WTC11 (cell line): ENCODE results near the gene MAGEA9B. TPM values are rescaled to one million over a fixed set of nuclear protein-coding genes. Genes with fewer than 3 reads are reported as not detected.
"Not testable (repeated sequence)": the region's sequence is repeated elsewhere in the genome, so short reads cannot be mapped to it uniquely, and the experiment has no call there.

ENCODE experiments used
- ATAC-seq: fragments of 200-7000 bp; cut with Tn5 transposase; 2 replicates; pipeline ENCODE4 v1.10.0; 2021; ENCODE audit warnings: mild to moderate bottlenecking, moderate library complexity
- CTCF ChIA-PET: fragments of 300-600 bp; sonication (Branson Sonifier 250); formaldehyde crosslinking; loops from one replicate; lab custom pipeline; 2021; ENCODE audit warnings: antibody characterized with exemption; lab: Charles Lee
- POLR2A ChIA-PET: fragments of 350-600 bp; sonication (Branson Sonifier 250); formaldehyde crosslinking; loops from one replicate; lab custom pipeline; 2021; ENCODE audit warnings: antibody characterized with exemption; lab: Charles Lee
- DNase-seq: peaks from one replicate; pipeline ENCODE4 v3.0.0; 2021; ENCODE audit warnings: low spot score
- H3K27ac Mint-ChIP-seq: 2 replicates; pipeline ENCODE4 v1.8.0; 2021; ENCODE audit warnings: mixed read lengths
- H3K27me3 Mint-ChIP-seq: 2 replicates; pipeline ENCODE4 v1.8.0; 2021; ENCODE audit warnings: low read depth, mild to moderate bottlenecking, moderate library complexity, mixed read lengths
- H3K36me3 Mint-ChIP-seq: 2 replicates; pipeline ENCODE4 v1.8.0; 2021; ENCODE audit warnings: mixed read lengths
- H3K4me1 Mint-ChIP-seq: 2 replicates; pipeline ENCODE4 v1.8.0; 2022; ENCODE audit warnings: mixed read lengths
- H3K4me3 Mint-ChIP-seq: 2 replicates; pipeline ENCODE4 v1.8.0; 2021; ENCODE audit warnings: mild to moderate bottlenecking, moderate library complexity, mixed read lengths
- H3K9me3 Mint-ChIP-seq: 2 replicates; pipeline ENCODE4 v1.8.0; 2021; ENCODE audit warnings: mixed read lengths
- NFATC4 ChIP-seq: fragments of 250-450 bp; sonication (Bioruptor Pico); IDR thresholded peaks from 2 replicates; pipeline ENCODE4 v1.9.0; 2021; ENCODE audit warnings: mild to moderate bottlenecking
- SP1 ChIP-seq: sonication (generic); formaldehyde crosslinking; conservative IDR thresholded peaks from 2 replicates; pipeline ENCODE4 v1.8.1; 2022; ENCODE audit warnings: missing genetic modification reagents
- total RNA-seq: library from RNA; stranded (reverse); gene quantifications from 3 replicates; pipeline ENCODE4 v1.2.3, GENCODE V29; 2021
- TF ChIP-seq, protein P1 (sequence below): fragments of 250-450 bp; sonication (Bioruptor Pico); IDR thresholded peaks from 2 replicates; pipeline ENCODE4 v2.1.2; 2022; ENCODE audit warnings: mild to moderate bottlenecking, moderate library complexity
- TF ChIP-seq, protein P2 (sequence below): fragments of 250-450 bp; sonication (Bioruptor Pico); IDR thresholded peaks from 2 replicates; pipeline ENCODE4 v1.9.0; 2021; ENCODE audit warnings: mild to moderate bottlenecking
- TF ChIP-seq, protein P3 (sequence below): sonication (generic); formaldehyde crosslinking; IDR thresholded peaks from 2 replicates; pipeline ENCODE4 v1.8.1; 2022; ENCODE audit warnings: low read depth, mild to moderate bottlenecking, moderate library complexity, missing genetic modification reagents, borderline replicate concordance
- TF ChIP-seq, protein P4 (sequence below): sonication (generic); formaldehyde crosslinking; IDR thresholded peaks from 2 replicates; pipeline ENCODE4 v1.8.0; 2022; ENCODE audit warnings: mild to moderate bottlenecking, missing genetic modification reagents

MAGEA9B gene
- total RNA-seq, 1 experiment from 2014 or later, result 0.35 TPM

DNA sequence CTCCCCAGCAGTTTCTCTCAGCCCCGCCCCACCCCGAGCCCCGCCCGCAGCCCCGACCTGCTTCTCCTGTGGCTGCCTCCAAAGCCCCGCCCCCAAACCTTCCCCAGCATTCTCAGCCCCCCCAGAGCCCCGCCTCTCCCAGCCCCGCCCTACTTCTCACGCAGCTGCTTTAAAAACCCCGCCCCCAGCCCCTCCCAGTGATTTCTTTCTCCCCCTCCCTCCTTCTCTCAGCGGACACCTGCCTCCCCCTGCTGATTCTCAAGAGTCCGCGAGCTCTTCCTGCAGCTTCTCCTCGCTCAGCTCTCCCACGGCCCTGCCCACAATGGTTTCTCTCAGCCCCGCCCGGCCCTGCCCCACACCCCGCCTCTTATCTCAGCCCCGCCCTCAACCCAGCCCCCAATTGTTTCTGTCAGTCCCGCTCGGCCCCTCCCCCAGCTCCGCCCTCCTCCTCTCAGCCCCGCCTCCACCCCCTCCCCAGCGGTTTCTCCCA is 47.1 kb downstream of the MAGEA9B start (continued):
- TF ChIP-seq, protein P1, sequence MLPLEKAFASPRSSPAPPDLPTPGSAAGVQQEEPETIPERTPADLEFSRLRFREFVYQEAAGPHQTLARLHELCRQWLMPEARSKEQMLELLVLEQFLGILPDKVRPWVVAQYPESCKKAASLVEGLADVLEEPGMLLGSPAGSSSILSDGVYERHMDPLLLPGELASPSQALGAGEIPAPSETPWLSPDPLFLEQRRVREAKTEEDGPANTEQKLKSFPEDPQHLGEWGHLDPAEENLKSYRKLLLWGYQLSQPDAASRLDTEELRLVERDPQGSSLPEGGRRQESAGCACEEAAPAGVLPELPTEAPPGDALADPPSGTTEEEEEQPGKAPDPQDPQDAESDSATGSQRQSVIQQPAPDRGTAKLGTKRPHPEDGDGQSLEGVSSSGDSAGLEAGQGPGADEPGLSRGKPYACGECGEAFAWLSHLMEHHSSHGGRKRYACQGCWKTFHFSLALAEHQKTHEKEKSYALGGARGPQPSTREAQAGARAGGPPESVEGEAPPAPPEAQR (CRISPR knock-in tag), result no peak
- TF ChIP-seq, protein P2, sequence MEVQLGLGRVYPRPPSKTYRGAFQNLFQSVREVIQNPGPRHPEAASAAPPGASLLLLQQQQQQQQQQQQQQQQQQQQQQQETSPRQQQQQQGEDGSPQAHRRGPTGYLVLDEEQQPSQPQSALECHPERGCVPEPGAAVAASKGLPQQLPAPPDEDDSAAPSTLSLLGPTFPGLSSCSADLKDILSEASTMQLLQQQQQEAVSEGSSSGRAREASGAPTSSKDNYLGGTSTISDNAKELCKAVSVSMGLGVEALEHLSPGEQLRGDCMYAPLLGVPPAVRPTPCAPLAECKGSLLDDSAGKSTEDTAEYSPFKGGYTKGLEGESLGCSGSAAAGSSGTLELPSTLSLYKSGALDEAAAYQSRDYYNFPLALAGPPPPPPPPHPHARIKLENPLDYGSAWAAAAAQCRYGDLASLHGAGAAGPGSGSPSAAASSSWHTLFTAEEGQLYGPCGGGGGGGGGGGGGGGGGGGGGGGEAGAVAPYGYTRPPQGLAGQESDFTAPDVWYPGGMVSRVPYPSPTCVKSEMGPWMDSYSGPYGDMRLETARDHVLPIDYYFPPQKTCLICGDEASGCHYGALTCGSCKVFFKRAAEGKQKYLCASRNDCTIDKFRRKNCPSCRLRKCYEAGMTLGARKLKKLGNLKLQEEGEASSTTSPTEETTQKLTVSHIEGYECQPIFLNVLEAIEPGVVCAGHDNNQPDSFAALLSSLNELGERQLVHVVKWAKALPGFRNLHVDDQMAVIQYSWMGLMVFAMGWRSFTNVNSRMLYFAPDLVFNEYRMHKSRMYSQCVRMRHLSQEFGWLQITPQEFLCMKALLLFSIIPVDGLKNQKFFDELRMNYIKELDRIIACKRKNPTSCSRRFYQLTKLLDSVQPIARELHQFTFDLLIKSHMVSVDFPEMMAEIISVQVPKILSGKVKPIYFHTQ (CRISPR knock-in tag), result no peak
- TF ChIP-seq NFATC4 (CRISPR knock-in tag), result no peak
- TF ChIP-seq, protein P3, sequence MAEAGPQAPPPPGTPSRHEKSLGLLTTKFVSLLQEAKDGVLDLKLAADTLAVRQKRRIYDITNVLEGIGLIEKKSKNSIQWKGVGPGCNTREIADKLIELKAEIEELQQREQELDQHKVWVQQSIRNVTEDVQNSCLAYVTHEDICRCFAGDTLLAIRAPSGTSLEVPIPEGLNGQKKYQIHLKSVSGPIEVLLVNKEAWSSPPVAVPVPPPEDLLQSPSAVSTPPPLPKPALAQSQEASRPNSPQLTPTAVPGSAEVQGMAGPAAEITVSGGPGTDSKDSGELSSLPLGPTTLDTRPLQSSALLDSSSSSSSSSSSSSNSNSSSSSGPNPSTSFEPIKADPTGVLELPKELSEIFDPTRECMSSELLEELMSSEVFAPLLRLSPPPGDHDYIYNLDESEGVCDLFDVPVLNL (CRISPR knock-in tag), result no peak

DNA sequence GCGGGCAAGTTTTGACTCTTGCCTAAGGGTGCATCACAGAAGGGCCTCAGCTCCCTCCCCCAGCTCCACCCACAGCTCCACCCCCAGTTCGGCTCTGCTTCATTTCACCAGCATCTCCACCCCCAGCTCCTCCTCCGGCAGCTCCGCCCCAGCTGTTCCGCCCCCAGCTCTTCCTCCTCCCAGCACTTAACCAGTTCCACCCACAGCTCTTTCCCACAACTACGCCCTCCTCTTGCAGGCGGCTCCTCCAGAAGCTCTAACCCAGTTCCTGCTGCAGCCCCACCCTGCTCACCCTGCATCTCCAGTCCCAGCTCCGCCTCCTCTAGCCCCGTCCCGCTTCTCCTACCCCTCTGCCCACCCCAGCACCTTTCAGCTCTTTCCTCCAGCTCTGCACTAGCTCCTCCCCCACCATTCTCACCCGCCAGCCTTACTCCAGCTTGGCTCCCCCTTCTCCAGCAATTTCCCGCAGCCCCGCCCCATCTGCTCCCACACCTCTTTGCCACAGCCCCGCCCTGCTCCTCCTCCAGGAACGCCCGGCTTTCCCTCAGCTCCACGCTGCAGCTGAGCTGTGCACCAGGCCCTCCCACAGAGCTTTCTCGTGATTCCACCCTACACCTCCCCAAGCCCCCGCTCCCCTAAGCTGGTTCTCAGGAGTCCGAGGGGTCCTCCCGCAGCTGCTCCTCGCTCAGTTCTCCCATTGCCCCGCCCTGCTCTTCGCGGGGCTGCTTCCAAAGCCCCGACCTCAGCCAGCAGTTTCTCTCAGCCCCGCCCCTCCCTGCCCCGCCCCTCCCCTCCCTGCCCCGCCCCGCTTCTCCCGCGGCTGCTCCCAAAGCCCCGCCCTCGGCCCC is 47.8 kb downstream of the MAGEA9B start:
- Mint-ChIP-seq H3K4me1 (peaks cover 8% of the 10 kb centered on the region; the same call in 1 of the 2 replicates), H3K9me3 (no peaks in the 10 kb centered on the region), H3K36me3 (no peaks in the 10 kb centered on the region)
- POLR2A ChIA-PET, result interaction anchor here (0.6 to 1.4 kb wide), 5 partner anchors 17 to 400 kb away, joined by 3 to 6 read pairs (median 4); partner anchors contain the start of gene IDS
- TF ChIP-seq, protein P4, sequence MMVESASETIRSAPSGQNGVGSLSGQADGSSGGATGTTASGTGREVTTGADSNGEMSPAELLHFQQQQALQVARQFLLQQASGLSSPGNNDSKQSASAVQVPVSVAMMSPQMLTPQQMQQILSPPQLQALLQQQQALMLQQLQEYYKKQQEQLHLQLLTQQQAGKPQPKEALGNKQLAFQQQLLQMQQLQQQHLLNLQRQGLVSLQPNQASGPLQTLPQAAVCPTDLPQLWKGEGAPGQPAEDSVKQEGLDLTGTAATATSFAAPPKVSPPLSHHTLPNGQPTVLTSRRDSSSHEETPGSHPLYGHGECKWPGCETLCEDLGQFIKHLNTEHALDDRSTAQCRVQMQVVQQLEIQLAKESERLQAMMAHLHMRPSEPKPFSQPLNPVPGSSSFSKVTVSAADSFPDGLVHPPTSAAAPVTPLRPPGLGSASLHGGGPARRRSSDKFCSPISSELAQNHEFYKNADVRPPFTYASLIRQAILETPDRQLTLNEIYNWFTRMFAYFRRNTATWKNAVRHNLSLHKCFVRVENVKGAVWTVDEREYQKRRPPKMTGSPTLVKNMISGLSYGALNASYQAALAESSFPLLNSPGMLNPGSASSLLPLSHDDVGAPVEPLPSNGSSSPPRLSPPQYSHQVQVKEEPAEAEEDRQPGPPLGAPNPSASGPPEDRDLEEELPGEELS (CRISPR knock-in tag), result no peak
- 0 out of 2 replicates have a peak, but pooled peaks have one; percentile 14 for TF ChIP-seq SP1 (CRISPR knock-in tag)
- TF ChIP-seq, all 79 proteins: peak for 1
- H3K27ac Mint-ChIP-seq, result peak overlapping the region; percentile 82; the same call in 1 of the 2 replicates
- ATAC-seq (peak; percentile 73), DNase-seq (peak; percentile 83)
- peaks cover 10% of the 10 kb centered on the region for H3K27me3 Mint-ChIP-seq
- CTCF ChIA-PET, result interaction anchor here (0.5 to 3.2 kb wide), 8 partner anchors 11 to 400 kb away, joined by 3 to 33 read pairs (median 6); partner anchors contain the start of genes EOLA2 and IDS
- H3K4me3 Mint-ChIP-seq, result peak overlapping the region; percentile 80

DNA sequence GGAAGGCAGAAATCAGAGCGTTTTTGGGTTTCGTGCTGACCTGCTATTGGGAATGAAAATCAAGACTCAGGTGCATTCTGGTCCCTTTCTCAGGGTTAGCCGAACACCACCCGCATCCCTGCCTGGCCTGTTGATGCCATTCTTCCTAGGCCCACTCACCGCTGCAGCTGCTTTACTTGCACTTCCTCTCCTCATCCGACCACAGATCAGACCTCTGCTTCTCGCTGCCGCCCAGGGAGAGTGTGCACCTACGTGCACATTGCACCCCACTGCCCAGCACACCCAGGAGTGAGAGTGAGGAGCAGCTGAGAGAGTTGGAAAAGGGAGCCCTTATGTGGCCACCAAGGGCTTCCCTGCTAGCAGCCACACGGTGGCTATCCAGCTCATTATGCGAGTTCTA is 49.8 kb downstream of the MAGEA9B start:
- H3K27ac Mint-ChIP-seq, H3K9me3 Mint-ChIP-seq, DNase-seq, ATAC-seq, CTCF ChIA-PET, H3K36me3 Mint-ChIP-seq, H3K4me3 Mint-ChIP-seq, POLR2A ChIA-PET, H3K4me1 Mint-ChIP-seq: not testable (repeated sequence)
- peaks cover 10% of the 10 kb centered on the region for H3K27me3 Mint-ChIP-seq

DNA sequence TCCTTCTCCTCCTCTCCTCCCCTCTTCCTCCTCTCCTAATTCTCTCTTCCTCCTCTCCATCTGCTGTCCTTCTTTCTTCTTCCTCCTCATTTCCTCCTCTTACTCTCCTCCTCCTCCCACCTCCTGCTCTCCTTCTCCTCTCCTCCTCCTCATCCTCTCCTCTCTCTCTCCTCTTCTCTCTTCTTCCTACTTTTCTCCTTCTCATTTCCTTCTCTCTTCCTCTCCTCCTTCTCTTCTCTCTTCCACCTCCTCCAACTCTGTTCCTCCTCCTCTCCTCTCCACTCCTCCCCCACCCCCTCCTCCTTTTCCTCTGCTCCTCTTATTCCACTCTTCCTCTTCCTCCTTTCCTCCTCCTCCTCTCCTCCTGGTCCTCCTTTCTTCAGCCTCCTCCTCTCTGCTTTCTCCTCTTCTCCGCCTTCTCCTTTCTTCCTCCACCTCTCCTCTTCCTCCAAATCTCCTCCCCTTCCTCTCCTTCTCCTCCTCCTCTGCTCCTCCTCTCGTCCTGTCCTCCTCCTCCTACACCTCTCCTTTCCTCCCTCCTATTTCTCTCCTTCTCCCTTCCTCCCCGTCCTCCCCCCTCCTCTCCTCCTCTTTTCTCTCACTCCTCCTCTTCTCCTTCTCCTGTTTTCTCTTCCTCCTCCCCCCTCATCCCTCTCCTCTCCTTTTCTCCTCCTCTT is 52.2 kb downstream of the MAGEA9B start:
- H3K27ac Mint-ChIP-seq, H3K36me3 Mint-ChIP-seq, ATAC-seq, POLR2A ChIA-PET, H3K4me1 Mint-ChIP-seq, H3K9me3 Mint-ChIP-seq, H3K27me3 Mint-ChIP-seq, DNase-seq, H3K4me3 Mint-ChIP-seq: not testable (repeated sequence)
- CTCF ChIA-PET, result interaction anchor here (1.4 kb wide), 1 partner anchor 7 kb away, joined by 3 read pairs; no protein-coding TSS in a partner anchor

DNA sequence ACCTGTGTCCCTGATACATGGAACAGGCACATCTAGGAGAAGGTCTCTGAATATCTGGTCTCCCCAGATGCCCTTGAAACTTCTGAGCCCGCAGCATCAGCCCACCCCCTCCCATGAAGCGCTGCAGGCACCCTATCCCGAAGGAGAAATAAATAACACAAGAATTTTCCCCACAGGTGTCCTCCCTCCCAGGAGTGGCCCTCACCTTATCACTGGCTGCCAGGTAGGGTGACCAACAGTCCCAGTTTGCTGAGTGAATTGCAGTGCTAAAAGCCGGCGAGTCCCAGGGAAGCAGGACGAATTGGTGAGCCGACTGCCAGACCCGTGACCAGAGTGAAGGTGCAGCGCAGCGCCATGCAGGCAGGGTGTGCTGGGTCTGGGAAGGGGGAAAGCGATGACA is 53.3 kb downstream of the MAGEA9B start:
- H3K9me3 Mint-ChIP-seq, H3K4me3 Mint-ChIP-seq, POLR2A ChIA-PET, DNase-seq, ATAC-seq, H3K4me1 Mint-ChIP-seq, CTCF ChIA-PET, H3K36me3 Mint-ChIP-seq, H3K27ac Mint-ChIP-seq, H3K27me3 Mint-ChIP-seq: not testable (repeated sequence)

DNA sequence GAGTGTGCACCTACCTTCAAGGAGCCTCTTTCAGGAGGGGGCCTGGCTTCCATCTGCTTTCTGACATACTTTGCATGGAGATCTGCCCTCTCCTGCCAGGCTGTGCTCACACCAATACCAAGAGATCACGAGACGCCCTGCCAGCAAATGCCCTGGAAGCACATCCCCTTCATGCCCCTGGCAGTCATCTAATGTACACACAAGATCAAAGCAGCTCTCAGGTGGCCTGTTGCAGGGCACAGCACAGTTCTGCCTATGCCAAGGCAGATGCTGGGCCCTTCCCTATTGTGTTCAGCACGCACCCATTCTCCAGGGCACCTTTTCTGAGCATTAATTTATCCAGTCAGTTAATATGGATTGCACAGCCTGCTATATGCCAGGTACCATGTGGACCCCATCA is 54.4 kb downstream of the MAGEA9B start:
- H3K27ac Mint-ChIP-seq, H3K27me3 Mint-ChIP-seq, H3K36me3 Mint-ChIP-seq, CTCF ChIA-PET, H3K4me3 Mint-ChIP-seq, DNase-seq, H3K4me1 Mint-ChIP-seq, H3K9me3 Mint-ChIP-seq, POLR2A ChIA-PET, ATAC-seq: not testable (repeated sequence)
